T-helper 1 cell treated with Interleukin-12 subunit alpha and Interleukin-12 subunit beta and Interleukin-4 antibody, amounts not matched to agents 30 μg/mL and 1 μg/mL, for 36 hours (primary cell): ENCODE measurements around the gene PPP4C.

Experiments used
- H3K27ac Mint-ChIP-seq: one replicate; pipeline ENCODE4 v1.8.0; 2021; ENCODE audit warnings: mild to moderate bottlenecking, mixed read lengths
- H3K27me3 Mint-ChIP-seq: one replicate; pipeline ENCODE4 v1.8.0; 2021; ENCODE audit warnings: low read depth, mixed read lengths
- H3K36me3 Mint-ChIP-seq: one replicate; pipeline ENCODE4 v1.8.0; 2021; ENCODE audit warnings: low read depth, mixed read lengths
- H3K4me1 Mint-ChIP-seq: one replicate; pipeline ENCODE4 v1.8.0; 2021; ENCODE audit warnings: low read depth, mixed read lengths
- H3K4me3 Mint-ChIP-seq: one replicate; pipeline ENCODE4 v1.8.0; 2021; ENCODE audit warnings: mild to moderate bottlenecking, moderate library complexity, mixed read lengths
- H3K9me3 Mint-ChIP-seq: one replicate; pipeline ENCODE4 v1.8.0; 2021; ENCODE audit warnings: mixed read lengths

Gene PPP4C

DNA sequence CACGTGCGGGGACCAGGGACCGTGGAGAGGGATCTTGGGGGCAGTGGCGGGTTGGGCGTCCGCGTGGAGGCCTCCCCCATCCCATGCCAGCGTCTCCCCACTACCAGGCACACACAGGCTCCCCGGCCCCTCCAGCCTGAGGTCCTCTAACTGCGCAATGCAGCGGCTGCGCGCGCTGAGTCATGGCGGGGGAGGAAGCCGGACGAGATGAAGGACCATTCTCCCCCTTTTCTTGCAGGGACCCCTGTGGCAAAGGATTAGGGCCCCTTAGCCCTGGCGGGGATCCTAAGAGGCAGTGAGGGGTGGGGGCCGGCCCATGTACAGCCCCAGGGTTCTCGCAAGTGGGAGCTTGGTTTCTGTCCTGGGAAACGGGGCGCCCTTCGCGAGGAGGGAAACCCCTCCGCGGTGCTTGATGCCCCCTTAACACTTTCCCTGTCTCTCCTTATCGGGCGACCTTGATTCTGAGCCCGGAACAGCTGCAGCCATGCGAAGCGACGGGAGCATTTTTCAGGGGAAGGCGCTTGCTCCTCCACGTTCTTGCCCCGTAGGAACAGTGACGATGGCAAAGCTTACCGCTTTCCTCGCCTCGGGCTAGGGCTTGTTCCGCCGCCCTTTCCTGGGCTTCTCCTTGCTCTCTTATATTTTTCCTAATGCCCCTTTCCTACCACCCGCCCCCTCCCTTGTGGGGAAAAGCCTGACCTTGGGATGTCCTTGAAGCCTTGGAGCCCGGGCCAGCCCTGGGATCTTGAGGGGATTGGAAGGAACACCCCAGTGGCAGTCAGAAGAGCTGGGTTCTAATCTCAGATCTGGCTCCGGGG lies 9.6 kb upstream of the PPP4C start:
- Mint-ChIP-seq H3K36me3 (peaks cover 37% of the 10 kb centered on the region), H3K27me3 (no peaks in the 10 kb centered on the region), H3K27ac (peak overlapping the region; percentile 98), H3K4me3 (peak overlapping the region; percentile 99), H3K9me3 (no peaks in the 10 kb centered on the region), H3K4me1 (peaks cover 35% of the 10 kb centered on the region)

DNA sequence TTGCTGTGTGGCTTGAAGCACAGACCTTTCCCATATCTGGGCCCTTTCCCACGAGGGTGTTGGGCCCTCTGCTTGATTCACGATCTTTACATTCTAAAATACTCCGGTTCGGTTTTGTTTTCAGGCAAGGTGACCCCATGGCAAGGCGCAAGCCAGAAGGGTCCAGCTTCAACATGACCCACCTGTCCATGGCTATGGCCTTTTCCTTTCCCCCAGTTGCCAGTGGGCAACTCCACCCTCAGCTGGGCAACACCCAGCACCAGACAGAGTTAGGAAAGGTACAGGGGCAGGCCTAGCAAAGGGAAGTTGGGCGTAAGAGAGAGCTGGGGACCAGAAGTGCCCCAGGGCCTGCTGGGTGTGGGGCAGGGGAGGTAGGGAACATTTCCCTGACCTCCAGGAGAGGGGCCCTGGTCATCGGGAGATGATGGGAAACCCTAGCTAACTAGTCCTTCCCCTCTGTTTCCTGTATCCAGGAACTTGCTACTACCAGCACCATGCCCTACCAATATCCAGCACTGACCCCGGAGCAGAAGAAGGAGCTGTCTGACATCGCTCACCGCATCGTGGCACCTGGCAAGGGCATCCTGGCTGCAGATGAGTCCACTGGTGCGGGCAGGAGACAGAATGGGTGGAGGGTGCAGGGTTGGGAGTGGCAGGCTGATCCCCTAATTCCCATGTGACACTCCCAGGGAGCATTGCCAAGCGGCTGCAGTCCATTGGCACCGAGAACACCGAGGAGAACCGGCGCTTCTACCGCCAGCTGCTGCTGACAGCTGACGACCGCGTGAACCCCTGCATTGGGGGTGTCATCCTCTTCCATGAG lies 8.8 kb upstream of the PPP4C start:
- H3K36me3 Mint-ChIP-seq: peaks cover 40% of the 10 kb centered on the region

DNA sequence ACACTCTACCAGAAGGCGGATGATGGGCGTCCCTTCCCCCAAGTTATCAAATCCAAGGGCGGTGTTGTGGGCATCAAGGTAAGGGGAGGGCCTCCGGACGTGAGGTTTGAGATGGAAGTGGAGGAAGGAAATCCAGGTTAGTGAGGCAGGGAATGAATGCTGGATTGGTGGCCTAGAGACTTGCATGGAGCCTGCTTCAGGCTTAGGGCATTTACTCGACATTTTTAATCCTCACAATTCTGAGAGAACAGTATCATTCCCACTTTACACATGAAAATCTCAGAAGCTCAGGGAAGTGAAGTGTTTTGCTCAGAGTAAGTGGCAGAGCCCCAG lies 8.2 kb upstream of the PPP4C start:
- H3K4me1 Mint-ChIP-seq: peaks cover 37% of the 10 kb centered on the region
- peak overlapping the region; percentile 99 for H3K4me3 Mint-ChIP-seq
- H3K27ac Mint-ChIP-seq: peak overlapping the region; percentile 98
- peaks cover 43% of the 10 kb centered on the region for H3K36me3 Mint-ChIP-seq
- H3K27me3 Mint-ChIP-seq: no peaks in the 10 kb centered on the region
- H3K9me3 Mint-ChIP-seq: no peaks in the 10 kb centered on the region

More for the DNA sequence above, 8.8 kb upstream of the PPP4C start:
- no peaks in the 10 kb centered on the region for H3K9me3 Mint-ChIP-seq
- no peaks in the 10 kb centered on the region for H3K27me3 Mint-ChIP-seq
- H3K4me1 Mint-ChIP-seq: peaks cover 35% of the 10 kb centered on the region
- peak overlapping the region; percentile 99 for H3K4me3 Mint-ChIP-seq
- H3K27ac Mint-ChIP-seq: peak overlapping the region; percentile 98

DNA sequence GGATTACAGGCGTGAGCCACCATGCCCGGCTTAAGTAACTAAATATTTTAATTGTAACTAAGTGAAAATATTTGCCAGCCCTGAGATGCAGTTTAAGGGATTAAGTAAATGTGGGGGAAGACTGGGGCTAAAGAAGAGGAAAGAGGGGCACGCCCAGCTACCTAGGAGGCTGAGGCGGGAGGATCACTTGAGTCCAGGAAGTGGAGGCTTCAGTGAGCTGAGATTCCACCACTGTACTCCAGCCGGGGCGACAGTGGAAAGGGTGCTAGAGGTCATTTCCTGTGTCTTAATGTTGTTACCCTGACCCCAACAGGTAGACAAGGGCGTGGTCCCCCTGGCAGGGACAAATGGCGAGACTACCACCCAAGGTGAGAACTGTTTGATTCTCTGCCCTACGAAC lies 7.5 kb upstream of the PPP4C start:
- H3K27me3 Mint-ChIP-seq: no peaks in the 10 kb centered on the region
- peaks cover 37% of the 10 kb centered on the region for H3K4me1 Mint-ChIP-seq
- H3K9me3 Mint-ChIP-seq: no peaks in the 10 kb centered on the region
- peak overlapping the region; percentile 79 for H3K27ac Mint-ChIP-seq
- peaks cover 43% of the 10 kb centered on the region for H3K36me3 Mint-ChIP-seq
- peak overlapping the region; percentile 65 for H3K4me3 Mint-ChIP-seq

DNA sequence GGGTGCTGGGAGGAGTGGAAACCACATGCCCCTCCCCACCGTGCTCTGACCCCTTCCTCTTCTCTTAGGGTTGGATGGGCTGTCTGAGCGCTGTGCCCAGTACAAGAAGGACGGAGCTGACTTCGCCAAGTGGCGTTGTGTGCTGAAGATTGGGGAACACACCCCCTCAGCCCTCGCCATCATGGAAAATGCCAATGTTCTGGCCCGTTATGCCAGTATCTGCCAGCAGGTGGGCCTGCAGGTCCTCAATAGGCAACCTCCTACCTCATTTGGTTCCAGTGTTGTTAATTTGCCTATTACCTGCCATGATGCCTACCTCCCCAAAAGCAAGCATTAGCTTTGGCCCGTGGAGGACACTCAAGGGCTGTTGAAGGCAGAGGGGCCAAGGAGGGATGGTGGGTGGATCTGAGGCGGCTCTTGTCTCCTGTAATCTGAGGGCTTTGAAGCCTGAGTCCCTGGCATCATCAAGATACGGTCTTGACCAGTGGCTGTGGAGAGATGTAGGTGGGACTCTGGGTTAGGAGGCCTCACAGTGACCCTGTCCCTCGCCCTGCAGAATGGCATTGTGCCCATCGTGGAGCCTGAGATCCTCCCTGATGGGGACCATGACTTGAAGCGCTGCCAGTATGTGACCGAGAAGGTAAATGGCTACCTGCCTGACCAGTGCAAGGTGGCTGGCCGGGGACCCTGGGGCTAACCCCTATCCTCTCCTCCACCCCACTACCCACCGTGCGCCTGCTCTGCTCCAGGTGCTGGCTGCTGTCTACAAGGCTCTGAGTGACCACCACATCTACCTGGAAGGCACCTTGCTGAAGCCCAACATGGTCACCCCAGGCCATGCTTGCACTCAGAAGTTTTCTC lies 6.8 kb upstream of the PPP4C start:
- Mint-ChIP-seq H3K4me3 (peak overlapping the region; percentile 65), H3K27ac (peak overlapping the region; percentile 79), H3K27me3 (no peaks in the 10 kb centered on the region), H3K9me3 (no peaks in the 10 kb centered on the region), H3K4me1 (peaks cover 33% of the 10 kb centered on the region), H3K36me3 (peaks cover 46% of the 10 kb centered on the region)

DNA sequence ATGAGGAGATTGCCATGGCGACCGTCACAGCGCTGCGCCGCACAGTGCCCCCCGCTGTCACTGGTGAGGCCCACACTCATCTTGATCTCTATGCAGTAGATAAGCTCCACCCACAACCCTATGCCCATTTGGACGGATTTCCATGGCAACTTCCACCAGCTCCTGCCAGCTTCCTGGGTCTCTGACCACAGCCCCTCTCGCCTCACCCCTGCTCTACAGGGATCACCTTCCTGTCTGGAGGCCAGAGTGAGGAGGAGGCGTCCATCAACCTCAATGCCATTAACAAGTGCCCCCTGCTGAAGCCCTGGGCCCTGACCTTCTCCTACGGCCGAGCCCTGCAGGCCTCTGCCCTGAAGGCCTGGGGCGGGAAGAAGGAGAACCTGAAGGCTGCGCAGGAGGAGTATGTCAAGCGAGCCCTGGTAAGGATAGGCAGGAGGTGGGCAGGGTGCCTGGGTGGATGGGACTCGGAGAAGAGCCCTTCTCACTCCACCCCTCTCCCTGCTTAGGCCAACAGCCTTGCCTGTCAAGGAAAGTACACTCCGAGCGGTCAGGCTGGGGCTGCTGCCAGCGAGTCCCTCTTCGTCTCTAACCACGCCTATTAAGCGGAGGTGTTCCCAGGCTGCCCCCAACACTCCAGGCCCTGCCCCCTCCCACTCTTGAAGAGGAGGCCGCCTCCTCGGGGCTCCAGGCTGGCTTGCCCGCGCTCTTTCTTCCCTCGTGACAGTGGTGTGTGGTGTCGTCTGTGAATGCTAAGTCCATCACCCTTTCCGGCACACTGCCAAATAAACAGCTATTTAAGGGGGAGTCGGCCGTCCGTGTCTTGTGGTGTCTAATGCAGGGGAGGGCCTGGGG lies 6.0 kb upstream of the PPP4C start:
- Mint-ChIP-seq H3K4me3 (peak overlapping the region; percentile 29), H3K36me3 (peaks cover 46% of the 10 kb centered on the region), H3K4me1 (peaks cover 31% of the 10 kb centered on the region)

DNA sequence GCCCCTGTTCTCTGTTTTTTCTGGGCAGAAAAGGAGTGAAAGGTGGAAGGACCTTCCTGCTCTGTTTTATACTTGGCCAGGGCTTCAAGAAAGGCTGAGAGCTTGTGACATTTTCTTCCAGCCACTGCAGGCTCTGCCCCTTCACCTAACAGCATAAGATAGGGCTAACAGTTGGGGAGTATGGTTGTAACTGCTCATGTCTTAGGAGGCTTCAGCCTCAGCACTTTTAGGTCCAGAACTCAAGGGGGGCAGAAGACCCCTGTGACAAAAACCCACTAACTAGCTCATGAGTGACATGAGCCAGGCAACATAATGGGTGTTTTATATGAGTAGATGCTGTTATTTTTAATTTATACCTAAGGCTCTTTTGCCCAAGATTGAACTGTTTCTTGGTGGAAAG lies 5.3 kb upstream of the PPP4C start:
- Mint-ChIP-seq H3K4me1 (peaks cover 33% of the 10 kb centered on the region), H3K27ac (peak overlapping the region; percentile 20), H3K36me3 (peaks cover 46% of the 10 kb centered on the region), H3K9me3 (no peaks in the 10 kb centered on the region), H3K27me3 (no peaks in the 10 kb centered on the region), H3K4me3 (no peak overlapping the region)

More for the DNA sequence above, 6.0 kb upstream of the PPP4C start:
- Mint-ChIP-seq H3K27me3 (no peaks in the 10 kb centered on the region), H3K27ac (peak overlapping the region; percentile 59), H3K9me3 (no peaks in the 10 kb centered on the region)

DNA sequence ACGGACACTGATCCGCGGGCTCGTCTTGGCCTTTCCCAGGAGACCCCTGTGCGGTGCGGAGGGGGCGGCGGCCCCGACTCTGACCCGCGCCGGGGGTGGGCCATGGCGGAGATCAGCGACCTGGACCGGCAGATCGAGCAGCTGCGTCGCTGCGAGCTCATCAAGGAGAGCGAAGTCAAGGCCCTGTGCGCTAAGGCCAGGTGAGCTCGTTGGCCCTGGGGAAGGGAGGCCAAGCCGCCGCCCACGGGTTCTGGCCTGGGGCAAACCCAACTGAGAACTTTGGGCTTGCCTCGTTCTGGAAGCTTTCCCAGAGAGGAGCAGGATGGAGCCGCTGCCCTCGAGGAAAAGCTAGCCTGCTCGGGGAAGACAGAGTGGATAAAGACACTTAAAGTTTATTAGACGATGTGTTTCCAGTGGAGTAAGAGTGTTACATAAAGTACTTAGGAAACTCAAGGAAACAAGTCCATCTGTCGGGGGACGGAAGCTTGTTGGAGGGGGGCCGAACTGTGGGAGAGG lies 540 bp downstream of the PPP4C start:
- H3K27me3 Mint-ChIP-seq: no peaks in the 10 kb centered on the region
- H3K4me1 Mint-ChIP-seq: peaks cover 32% of the 10 kb centered on the region

DNA sequence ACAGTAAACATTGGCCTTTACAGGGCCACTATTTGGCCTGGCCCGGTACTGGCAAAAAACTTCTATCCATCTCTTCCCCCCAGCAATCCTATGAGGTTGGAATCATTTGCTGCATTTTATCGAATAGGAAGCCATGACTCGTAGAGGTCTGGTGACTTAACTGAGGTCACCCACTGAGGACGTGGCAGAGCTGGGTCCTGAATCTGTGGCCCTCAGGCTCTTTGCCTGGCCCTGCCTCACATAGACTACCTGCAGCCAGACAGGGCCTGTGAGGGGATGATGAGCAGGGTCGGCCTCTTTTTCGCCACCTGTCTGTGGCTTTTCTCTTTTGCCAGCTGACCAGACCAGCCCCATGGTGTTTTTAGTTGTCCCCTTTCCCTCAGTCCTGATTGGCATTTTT lies 1.9 kb downstream of the PPP4C start:
- peak overlapping the region; percentile 52 for H3K27ac Mint-ChIP-seq
- H3K4me3 Mint-ChIP-seq: peak overlapping the region; percentile 49
- H3K36me3 Mint-ChIP-seq: peaks cover 41% of the 10 kb centered on the region
- no peaks in the 10 kb centered on the region for H3K9me3 Mint-ChIP-seq
- no peaks in the 10 kb centered on the region for H3K27me3 Mint-ChIP-seq
- peaks cover 34% of the 10 kb centered on the region for H3K4me1 Mint-ChIP-seq

More for the DNA sequence above, 540 bp downstream of the PPP4C start:
- Mint-ChIP-seq H3K9me3 (no peaks in the 10 kb centered on the region), H3K27ac (peak overlapping the region; percentile 84), H3K36me3 (peaks cover 39% of the 10 kb centered on the region), H3K4me3 (peak overlapping the region; percentile 96)

DNA sequence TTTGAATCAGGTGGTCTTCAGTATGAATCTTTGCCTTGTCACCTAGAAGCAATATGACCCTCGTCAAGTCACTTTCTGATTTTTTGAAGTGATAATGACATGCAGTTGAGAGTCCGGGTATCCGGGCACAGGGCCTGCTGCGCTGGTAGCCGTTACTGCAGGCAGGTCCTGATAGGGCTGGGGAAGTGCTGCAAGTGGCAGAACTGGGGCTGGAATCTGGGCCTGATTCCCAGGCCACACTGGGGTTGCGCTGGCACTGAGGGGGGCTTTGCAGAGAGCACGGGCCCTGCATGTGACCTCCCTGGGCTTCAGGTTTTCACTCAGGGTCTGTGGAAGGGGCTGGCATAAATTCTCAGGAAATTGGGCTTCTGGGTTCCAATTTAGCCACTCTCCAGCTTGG lies 3.0 kb downstream of the PPP4C start:
- no peaks in the 10 kb centered on the region for H3K27me3 Mint-ChIP-seq
- no peak overlapping the region for H3K27ac Mint-ChIP-seq
- H3K4me1 Mint-ChIP-seq: peaks cover 34% of the 10 kb centered on the region
- H3K9me3 Mint-ChIP-seq: no peaks in the 10 kb centered on the region
- peaks cover 49% of the 10 kb centered on the region for H3K36me3 Mint-ChIP-seq
- no peak overlapping the region for H3K4me3 Mint-ChIP-seq

DNA sequence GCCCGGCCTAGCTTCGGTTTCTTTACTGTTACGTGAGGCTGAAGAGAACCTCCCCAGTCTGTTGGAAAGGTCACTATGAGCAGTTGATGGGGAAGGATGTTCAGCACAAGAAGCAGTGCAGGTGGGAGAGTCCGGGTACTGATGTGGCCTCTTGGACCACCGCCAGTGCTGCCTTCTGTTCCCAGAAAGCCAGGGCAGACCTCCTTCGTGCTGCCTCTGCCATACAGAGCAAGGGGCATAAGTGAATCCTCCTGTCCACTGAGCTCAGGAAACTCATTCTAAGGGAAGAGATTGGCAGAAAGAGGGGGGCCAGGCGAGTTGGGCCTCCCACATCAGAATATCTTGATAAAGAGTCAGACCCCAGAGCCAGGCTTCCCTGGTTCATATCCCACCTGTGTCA lies 3.7 kb downstream of the PPP4C start:
- no peak overlapping the region for H3K4me3 Mint-ChIP-seq
- no peaks in the 10 kb centered on the region for H3K27me3 Mint-ChIP-seq
- no peak overlapping the region for H3K27ac Mint-ChIP-seq
- H3K9me3 Mint-ChIP-seq: no peaks in the 10 kb centered on the region
- peaks cover 35% of the 10 kb centered on the region for H3K4me1 Mint-ChIP-seq
- peaks cover 47% of the 10 kb centered on the region for H3K36me3 Mint-ChIP-seq

DNA sequence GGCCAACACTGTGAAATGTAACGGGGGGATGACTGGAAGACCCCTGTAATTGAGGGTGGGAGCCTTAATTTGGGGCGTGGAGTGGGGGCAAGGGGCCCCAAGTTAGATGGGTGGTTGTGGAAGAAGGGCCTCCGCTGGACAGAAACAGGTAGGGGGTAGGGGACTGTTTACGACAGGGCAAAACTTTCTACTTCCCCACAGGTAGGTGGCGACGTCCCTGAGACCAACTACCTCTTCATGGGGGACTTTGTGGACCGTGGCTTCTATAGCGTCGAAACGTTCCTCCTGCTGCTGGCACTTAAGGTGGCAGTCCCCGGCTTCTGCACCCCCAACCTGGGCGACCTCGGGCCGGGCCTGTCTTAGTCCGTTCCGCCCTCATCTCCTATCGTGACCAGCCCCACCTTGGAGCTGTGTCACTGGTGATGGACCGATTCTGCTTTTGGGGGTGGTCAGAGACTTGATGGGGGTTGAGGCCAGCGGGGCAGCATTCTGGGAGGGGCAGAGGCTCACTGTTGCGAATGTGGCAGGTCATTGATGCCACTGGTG lies 6.8 kb downstream of the PPP4C start:
- no peak overlapping the region for H3K27ac Mint-ChIP-seq

More for the DNA sequence above, 6.8 kb downstream of the PPP4C start:
- H3K9me3 Mint-ChIP-seq: no peaks in the 10 kb centered on the region
- no peak overlapping the region for H3K4me3 Mint-ChIP-seq
- no peaks in the 10 kb centered on the region for H3K27me3 Mint-ChIP-seq
- H3K4me1 Mint-ChIP-seq: peaks cover 18% of the 10 kb centered on the region
- H3K36me3 Mint-ChIP-seq: peaks cover 47% of the 10 kb centered on the region
